Activated CD8-positive, alpha-beta memory T cell treated with anti-CD3 and anti-CD28 coated beads, Interleukin-2, amount 50 U/mL, for 24 hours (primary cell): ENCODE measurements around the gene RFNG.

Experiments used
- DNase-seq: peaks from one replicate; pipeline ENCODE4 v3.0.0-alpha.2; 2020; ENCODE audit errors: extremely low read depth

Gene RFNG

DNA sequence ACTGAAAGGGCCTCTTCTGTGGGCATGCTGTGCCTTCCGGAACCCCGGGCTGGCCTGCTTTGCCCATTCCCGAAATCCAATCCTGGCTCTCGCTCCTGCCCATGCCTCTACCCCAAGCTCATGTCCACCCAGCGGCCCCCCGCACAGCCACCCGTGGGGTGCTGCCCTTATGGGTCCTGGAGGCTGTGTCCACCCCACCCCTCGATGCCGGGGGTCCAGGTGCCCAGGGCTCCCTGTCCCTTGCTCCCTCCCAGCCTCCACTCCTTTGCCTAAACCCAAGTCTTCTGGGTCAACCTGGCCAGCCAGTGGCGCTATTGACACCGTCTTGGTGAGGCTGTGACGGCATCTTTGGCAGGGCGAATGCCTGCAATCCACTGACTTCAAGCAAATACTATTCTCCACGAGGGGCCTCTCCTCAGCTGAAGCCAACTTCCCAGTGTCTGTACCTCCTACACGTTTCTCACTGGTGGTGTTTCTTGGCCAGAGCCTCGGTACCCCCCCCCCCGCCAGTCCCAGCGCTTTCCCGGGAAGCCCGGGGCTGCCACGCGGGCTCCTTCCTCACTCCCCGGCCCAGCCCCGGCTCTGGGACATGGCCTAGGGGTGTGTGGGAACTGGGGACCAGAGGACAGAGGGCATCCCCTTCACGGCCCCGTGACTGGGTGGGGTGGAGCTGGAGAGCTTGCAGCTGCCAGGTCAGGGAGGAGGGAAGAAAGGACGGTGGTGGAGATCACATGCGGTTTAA, 26.2 kb upstream of the RFNG start:
- no peak for DNase-seq

GRCh38 chr17:82076785-82077591, 25.4 kb upstream of the RFNG start:
- DNase-seq, result no peak

DNA sequence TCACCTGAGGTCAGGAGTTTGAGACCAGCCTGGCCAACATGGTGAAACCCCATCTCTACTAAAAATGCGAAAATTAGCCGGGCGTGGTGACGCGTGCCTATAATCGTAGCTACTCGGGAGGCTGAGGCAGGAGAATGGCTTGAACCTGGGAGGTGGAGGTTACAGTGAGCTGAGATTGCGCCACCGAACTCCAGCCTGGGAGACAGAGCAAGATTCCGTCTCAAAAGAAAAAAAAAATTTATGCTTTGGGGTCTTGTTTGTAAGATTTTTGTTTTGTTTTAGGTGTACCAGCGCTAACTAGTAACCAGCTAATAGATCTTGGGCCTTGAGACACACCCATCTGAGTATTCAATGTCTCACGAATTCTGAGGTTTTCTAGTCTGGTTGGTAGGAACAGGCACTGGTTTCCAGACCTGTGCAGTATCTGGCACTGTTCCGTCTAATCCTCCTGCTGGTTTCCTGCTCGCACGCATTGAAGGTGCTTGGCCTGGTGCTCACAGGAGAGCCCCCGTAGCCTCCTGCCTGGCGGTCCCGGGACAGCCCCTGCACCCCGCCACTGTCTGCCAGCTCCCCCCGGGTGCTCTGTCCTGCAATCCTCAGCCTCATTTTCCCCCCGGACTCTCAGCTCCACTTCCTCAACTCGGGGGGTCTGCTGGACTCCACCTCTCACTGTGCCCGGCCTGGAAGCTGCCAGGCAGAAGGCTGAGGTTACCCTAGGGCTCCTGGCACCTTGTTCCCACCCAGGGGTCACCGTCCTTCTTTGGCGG, 24.6 kb upstream of the RFNG start:
- DNase-seq, result no peak

DNA sequence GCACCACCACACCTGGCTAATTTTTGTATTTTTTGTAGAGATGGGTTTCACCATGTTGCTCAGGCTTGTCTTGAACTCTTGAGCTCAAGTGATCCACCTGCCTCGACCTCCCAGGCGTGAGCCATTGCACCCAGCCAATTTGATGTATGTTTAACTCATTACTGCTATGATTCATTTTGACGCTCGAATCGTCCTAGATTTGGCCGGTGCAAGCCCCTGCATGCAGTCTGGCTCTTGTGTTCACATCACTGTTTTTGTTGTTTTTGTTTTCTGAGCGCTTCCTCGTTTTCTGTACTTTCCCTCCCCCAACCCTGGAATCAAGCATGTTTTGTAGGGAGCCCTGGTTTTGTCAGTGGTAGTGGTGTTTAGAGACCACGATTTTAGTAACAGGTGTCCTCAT, 21.8 kb upstream of the RFNG start:
- no peak for DNase-seq

DNA sequence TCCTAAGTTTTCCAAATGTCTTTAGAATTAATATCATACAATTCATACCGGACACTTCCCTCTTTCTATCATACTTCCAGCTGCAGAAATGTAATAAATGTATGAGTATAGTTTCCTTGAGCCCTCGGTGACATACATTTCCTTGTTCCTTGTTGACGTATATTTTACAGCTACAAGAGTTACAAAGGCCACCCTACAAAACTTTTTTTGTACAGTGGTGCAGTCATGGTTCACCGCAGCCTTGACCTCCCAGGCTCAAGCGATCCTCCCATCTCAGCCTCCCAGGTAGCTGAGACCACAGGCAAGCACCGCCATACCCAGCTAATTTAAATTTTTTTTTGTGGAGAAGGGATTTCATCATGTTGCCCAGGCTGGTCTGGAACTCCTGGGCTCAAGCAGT, 21.2 kb upstream of the RFNG start:
- no peak for DNase-seq

GRCh38 chr17:82070611-82071010, 19.0 kb upstream of the RFNG start:
- DNase-seq, result no peak

- no peak for DNase-seq
Measured at GRCh38 chr17:82065638-82066303, 14.2 kb upstream of the RFNG start, which contains the start of gene DUS1L. Gene DUS1L (minus strand): TSS chr17:82065804. CDS start chr17:82065059, 745 bp downstream.

DNA sequence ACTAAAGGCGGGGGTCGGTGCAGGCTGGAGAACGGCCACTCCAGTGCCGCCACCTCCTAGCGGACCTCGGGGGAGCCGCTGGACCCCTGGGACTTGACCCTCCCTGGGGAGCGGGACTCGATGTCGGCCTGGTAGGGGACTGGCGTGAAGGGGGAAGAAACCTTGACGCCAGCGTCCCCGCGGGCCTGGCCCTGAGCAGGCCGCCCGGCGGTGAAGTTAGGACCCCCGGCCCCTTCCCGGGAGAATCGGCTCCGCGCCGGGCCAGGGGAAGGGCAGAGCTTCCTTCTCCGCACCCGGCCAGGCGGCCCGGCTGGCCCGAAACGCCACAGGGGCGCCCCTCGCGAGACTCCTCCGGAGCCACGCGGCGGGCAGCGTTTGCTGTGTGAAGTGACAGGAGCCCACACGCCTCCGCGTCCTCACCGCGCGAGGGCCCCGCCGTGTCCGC, 13.6 kb upstream of the RFNG start:
- no peak for DNase-seq

GRCh38 chr17:82064433-82065192, 13.0 kb upstream of the RFNG start:
- DNase-seq, result no peak

DNA sequence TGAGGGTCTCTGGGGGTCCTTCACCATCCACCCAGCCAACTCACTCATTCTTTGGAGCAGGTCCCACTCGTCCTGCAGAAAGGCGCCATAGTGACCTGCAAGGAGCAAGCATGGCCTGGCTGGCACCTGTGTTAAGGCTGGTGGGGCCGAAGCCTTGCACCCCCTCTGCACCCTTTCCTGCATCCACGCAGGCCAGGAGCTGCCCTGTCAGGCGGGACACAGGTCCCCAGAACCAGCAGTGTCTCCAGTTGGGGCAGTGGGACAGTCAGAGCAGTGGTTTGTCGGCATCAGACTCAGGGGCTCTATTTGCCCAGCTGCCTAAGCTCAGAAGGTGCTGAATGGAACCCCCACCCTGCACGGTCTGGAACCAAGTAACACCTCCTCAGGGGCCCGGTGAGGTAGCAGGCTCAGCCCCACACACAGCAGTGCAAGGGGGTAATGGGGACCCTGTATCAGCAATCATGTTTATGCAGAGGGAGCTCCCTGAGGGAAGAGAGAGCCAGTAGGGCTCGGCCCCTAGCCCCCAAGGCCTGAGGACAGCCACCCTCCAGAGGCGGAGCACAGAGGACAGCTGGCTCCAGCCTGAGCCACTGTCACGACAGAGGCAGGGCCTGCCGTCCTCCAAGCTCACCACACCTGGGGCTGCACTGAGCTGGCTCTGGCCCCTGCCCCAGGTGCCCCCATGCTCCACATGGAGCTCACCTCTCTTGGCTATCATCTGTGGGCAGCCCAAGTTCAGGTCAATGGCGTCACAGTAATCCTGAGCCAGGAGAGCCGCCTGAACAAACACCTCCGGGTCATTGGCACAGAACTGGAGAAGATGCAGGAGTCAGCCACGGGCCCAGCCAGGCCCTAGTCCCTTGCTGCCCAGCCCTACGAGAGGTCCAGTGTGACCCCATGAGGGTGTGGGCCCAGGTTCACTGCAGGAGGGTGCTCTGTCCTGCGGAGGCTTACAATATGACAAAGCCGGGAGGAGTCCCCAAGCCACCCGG, 12.1 kb upstream of the RFNG start:
- DNase-seq, result no peak

- DNase-seq, result no peak
Measured at GRCh38 chr17:82062984-82063368, 11.4 kb upstream of the RFNG start.

DNA sequence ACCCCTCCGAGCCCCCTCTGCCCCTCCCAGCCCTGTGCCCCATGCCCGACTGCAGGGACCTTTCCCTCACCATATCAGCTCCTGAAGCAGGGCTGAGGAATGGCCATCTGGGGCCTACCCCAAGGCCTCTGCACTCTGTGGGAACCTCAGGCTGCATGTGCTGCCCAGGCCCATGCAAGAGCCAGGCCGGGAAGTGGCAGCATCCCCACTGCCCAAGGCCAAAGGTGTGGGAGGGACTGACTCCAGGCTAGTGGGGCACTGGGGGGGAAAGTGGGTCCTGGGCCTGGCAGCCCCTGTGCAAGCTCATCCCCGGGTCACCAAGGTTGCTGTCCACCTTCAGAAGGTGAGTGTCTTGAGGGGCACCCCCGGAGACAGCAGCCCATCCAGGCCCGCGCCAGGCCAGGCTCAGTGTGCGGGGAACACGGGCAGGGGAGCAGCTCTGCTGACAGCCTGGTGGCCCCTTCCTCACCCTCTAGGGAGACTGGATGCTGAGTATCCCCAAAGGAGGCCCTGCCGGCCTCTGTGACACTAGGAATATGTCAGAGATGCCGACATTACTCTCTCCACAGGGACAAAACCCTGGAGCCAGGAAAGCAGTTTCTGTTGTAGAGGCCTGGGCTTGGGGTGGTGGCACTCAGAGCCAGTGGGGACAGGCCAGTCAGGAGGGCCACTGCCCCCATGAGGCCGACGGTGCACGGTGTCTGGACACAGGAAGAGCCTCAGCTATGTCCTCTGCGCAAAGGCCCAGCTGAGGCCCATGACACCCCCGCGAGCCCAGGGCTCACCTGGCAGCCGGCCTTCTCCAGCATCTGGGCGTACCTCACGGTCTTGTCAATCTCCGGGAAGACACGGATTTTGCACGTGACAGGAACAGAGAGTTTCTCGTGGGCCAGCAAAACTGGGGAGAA, 10.7 kb upstream of the RFNG start:
- no peak for DNase-seq

DNA sequence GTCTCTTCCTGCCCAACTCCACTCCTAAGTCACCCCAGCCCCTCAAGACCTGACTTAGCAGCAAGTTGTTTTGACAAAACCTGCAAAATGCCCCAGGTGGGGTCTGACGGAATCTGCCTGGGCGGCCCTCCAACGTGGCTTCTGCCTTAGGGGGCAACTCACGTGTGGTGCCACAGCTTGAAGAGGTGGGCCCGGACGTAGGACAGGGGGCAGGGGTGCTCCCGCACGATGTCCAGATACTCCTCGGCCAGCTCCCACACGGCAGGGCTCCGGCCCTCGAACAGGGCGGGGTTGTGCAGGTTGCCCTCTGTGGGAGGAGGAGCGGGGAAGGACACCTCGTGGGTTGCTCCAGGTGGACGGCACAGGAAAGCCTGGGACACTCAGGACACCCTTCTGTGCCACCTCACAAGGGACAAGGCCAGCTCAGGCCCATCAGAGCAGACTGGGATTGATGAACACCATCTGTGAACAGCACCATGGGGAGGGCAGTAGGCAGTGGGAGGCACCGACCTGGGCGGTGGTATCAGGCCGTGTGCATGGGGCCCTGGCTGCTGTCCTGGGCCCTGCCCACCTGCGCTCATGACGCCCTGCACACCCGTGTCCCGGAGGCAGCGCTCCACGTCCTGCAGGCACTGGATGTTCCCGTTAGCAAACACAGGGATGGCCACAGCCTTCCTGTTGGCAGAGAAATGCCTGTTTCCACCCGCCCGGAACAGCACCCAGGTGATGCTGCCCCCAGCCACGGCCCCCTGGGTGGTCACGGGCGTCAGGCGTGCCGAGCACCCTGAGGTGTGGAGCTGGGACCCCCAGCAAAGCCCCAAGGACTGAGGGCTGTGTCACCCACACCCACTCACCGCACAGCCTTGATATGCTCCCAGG, 9.7 kb upstream of the RFNG start:
- DNase-seq, result no peak

- DNase-seq, result no peak
Measured at GRCh38 chr17:82060614-82061013, 9.0 kb upstream of the RFNG start.

DNA sequence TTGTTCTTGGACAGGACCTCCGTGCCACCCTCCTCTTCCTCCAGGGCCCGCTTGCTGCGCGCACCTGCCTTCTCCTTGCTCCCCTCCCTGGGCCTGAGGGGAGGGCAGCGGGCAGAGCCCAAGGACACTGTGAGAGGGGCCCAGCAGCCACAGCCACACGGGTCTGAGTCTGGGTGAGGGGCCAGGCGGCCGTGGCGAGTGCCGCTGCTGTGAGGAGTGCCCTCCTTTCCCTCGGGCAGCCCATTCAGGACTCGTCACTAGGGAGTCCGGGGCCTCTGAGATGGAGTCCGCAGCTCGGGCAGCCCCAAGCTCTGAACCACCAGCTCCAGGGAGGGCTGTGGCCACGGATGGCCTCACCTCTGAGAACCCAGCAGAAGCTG, 8.4 kb upstream of the RFNG start:
- DNase-seq, result no peak

DNA sequence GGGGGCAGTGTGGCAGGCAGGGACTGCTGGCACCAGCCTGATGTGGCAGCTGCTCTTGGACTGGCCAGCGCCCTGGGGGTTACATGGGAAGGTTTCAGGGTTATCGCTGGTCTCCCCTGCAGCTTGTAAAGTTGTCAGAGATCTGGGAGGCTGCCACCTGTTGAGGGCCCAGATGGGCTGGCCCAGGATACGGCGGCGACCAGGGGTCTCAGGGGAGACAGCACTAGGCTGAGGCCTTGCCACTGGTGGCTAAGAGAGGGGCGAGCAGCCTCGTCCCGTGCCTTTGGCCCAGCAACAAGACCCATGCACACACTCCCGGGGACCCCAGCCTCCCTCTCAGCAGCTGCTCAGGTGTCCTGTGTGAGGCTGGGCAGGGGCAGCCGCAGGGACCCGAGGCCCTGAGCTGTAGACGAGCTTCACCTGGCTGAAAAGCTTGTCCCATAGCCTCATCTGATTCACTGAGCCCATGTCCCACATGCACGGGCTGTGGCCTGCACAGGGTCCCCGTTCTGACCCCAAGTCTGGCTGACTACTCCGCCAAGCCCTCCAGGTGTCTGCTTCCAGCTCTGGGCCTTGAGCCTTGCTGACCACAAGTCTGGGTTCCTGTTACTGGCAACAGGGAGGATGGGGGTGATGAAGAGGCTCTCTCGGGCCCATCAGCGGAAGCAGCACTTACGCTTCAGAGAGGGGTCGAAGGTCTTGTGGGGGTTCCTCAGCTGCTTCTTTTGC, 7.8 kb upstream of the RFNG start:
- DNase-seq, result no peak

GRCh38 chr17:82058855-82059249, 7.2 kb upstream of the RFNG start:
- DNase-seq, result no peak
